Brain microvascular endothelial cell (primary cell): ENCODE measurements around the gene DAD1.

ENCODE experiments used
- DNase-seq: peaks from one replicate; pipeline ENCODE4 v3.0.0-alpha.2; 2020
- H3K27ac ChIP-seq: fragments of 250-450 bp; sonication (Bioruptor Pico); 2 replicates; pipeline ENCODE4 v1.5.1; 2020; ENCODE audit warnings: mild to moderate bottlenecking, moderate library complexity
- H3K27me3 ChIP-seq: fragments of 250-450 bp; sonication (Bioruptor Pico); replicated peaks from 2 replicates; pipeline ENCODE4 v1.5.1; 2020; ENCODE audit warnings: mild to moderate bottlenecking
- H3K36me3 ChIP-seq: fragments of 250-450 bp; sonication (Bioruptor Pico); replicated peaks from 2 replicates; pipeline ENCODE4 v1.5.1; 2020; ENCODE audit warnings: mild to moderate bottlenecking
- H3K4me3 ChIP-seq: 2 replicates; pipeline ENCODE4 v1.5.1; 2011; ENCODE audit warnings: low read depth, mild to moderate bottlenecking, control low read depth, low read length, moderate library complexity
- in situ Hi-C: cut with HindIII; loops from 2 replicates; pipeline ENCODE4 v1.10.0; 2017; ENCODE audit warnings: low sequenced_read_pairs, low pct_ligation_motif_present
- TF ChIP-seq, protein P1 (sequence below): IDR thresholded peaks from 2 replicates; pipeline ENCODE4 v1.5.1; 2011; ENCODE audit warnings: low read depth, mild to moderate bottlenecking, moderate library complexity, low read length, control low read depth, inconsistent platforms; ENCODE audit errors: missing control alignments

Gene DAD1

GRCh38 chr14:22601996-22602395, 13.0 kb upstream of the DAD1 start:
- peaks cover 27% of the 10 kb centered on the region for H3K36me3 ChIP-seq
- DNase-seq, result no peak
- H3K27me3 ChIP-seq, result no peaks in the 10 kb centered on the region
- in situ Hi-C loops, result no loop called here
- H3K4me3 ChIP-seq, result no peak overlapping the region
- TF ChIP-seq, protein P1, sequence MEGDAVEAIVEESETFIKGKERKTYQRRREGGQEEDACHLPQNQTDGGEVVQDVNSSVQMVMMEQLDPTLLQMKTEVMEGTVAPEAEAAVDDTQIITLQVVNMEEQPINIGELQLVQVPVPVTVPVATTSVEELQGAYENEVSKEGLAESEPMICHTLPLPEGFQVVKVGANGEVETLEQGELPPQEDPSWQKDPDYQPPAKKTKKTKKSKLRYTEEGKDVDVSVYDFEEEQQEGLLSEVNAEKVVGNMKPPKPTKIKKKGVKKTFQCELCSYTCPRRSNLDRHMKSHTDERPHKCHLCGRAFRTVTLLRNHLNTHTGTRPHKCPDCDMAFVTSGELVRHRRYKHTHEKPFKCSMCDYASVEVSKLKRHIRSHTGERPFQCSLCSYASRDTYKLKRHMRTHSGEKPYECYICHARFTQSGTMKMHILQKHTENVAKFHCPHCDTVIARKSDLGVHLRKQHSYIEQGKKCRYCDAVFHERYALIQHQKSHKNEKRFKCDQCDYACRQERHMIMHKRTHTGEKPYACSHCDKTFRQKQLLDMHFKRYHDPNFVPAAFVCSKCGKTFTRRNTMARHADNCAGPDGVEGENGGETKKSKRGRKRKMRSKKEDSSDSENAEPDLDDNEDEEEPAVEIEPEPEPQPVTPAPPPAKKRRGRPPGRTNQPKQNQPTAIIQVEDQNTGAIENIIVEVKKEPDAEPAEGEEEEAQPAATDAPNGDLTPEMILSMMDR, result no peak
- no peak overlapping the region for H3K27ac ChIP-seq

DNA sequence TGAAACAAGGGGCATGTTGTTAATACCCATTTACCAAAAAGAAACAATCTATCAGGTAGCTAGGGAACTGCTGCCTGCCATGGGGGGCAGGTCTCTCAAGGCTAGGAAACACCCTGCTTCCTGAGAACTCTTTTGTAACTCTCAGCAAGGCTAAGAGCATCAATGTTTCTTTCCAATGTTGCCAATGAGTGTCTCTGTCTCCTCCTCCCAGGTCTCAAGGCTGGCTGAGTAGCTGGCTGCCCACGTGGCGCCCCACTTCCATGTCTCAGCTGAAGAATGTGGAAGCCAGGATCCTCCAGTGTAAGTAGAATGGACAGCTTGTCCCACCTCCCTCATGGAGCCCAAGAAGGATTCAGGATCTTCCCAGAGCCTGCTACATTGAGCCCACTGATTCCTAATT, 12.4 kb upstream of the DAD1 start:
- Histone ChIP-seq H3K36me3 (peaks cover 26% of the 10 kb centered on the region), H3K27ac (no peak overlapping the region), H3K27me3 (no peaks in the 10 kb centered on the region), H3K4me3 (no peak overlapping the region)
- TF ChIP-seq, protein P1, result no peak
- no peak for DNase-seq
- in situ Hi-C loops, result no loop called here

DNA sequence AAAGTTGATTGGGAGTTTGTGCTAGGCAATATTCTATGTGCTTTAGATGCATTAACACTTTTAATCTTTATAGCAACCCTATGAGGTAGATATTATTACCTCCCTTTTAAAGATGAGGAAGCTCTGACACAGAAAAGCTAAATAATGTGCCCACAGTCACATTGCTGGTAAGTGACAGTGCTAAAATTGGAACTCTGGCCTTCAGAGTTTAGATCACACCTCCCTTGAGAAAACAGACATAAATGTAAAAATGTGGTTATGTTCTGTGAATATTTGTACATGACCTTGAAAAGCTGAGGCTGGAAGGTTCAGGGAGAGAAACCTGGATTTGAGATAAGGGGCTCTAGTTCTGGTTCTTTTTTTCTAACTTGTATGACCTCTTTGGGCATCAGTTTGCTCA, 11.0 kb upstream of the DAD1 start:
- TF ChIP-seq, protein P1, result no peak
- Histone ChIP-seq H3K4me3 (no peak overlapping the region), H3K36me3 (peaks cover 26% of the 10 kb centered on the region), H3K27me3 (no peaks in the 10 kb centered on the region), H3K27ac (no peak overlapping the region)
- no peak for DNase-seq
- in situ Hi-C loops, result no loop called here

- Histone ChIP-seq H3K27ac (peak overlapping the region; percentile 82), H3K4me3 (peak overlapping the region; percentile 89), H3K27me3 (no peaks in the 10 kb centered on the region), H3K36me3 (peaks cover 19% of the 10 kb centered on the region)
- in situ Hi-C loops, result no loop called here
- DNase-seq, result no peak
- TF ChIP-seq, protein P1, result no peak
Measured at GRCh38 chr14:22599349-22599748, 10.3 kb upstream of the DAD1 start.

- H3K36me3 ChIP-seq, result peaks cover 18% of the 10 kb centered on the region
- peak overlapping the region; percentile 82 for H3K27ac ChIP-seq
- TF ChIP-seq, protein P1, result peak; percentile 53
- no peaks in the 10 kb centered on the region for H3K27me3 ChIP-seq
- DNase-seq, result peak; percentile 53
- in situ Hi-C loops, result no loop called here
- peak overlapping the region; percentile 89 for H3K4me3 ChIP-seq
Measured at GRCh38 chr14:22598896-22599244, 9.8 kb upstream of the DAD1 start.

GRCh38 chr14:22598099-22598895, 9.3 kb upstream of the DAD1 start, which contains the start of gene ABHD4:
Gene ABHD4, plus strand, starts transcription at chr14:22598300. Its CDS starts 7 bp downstream, at chr14:22598307.
- peak; percentile 50 for DNase-seq
- Histone ChIP-seq H3K4me3 (peak within 1 kb of the TSS; percentile 89), H3K27me3 (no peaks in the 10 kb centered on the region), H3K36me3 (peaks cover 12% of the 10 kb centered on the region), H3K27ac (peak within 1 kb of the TSS; percentile 82)
- TF ChIP-seq, protein P1, result no peak
- in situ Hi-C loops, result no loop called here
